Activated T-helper 17 cell treated with anti-CD3 and anti-CD28 coated beads, Interleukin-2, amount 50 U/mL, for 72 hours (primary cell): Measurements from ENCODE around the gene GHRHR. TPM values are rescaled to one million over a fixed set of nuclear protein-coding genes. Genes with fewer than 3 reads are reported as not detected.

Experiments
- ATAC-seq: fragments of 150-1000 bp; cut with Tn5 transposase; replicated peaks from 2 replicates; pipeline ENCODE4 v1.10.0; 2021; ENCODE audit warnings: mild to moderate bottlenecking, moderate library complexity
- H3K27ac Mint-ChIP-seq: one replicate; pipeline ENCODE4 v1.8.0; 2022; ENCODE audit warnings: mixed read lengths
- H3K27me3 Mint-ChIP-seq: one replicate; pipeline ENCODE4 v1.8.0; 2022; ENCODE audit warnings: mixed read lengths
- H3K36me3 Mint-ChIP-seq: one replicate; pipeline ENCODE4 v1.8.0; 2022; ENCODE audit warnings: low read depth, mild to moderate bottlenecking, mixed read lengths
- H3K4me1 Mint-ChIP-seq: one replicate; pipeline ENCODE4 v1.8.0; 2022; ENCODE audit warnings: mixed read lengths
- H3K4me3 Mint-ChIP-seq: one replicate; pipeline ENCODE4 v1.8.0; 2022; ENCODE audit warnings: mild to moderate bottlenecking, mixed read lengths
- H3K9me3 Mint-ChIP-seq: one replicate; pipeline ENCODE4 v1.8.0; 2022; ENCODE audit warnings: mixed read lengths
- total RNA-seq, 2 donors: library from RNA; stranded (reverse); gene quantifications; one replicate each; pipeline ENCODE4 v1.2.3, GENCODE V29; 2022

The GHRHR gene
- not detected for total RNA-seq

DNA sequence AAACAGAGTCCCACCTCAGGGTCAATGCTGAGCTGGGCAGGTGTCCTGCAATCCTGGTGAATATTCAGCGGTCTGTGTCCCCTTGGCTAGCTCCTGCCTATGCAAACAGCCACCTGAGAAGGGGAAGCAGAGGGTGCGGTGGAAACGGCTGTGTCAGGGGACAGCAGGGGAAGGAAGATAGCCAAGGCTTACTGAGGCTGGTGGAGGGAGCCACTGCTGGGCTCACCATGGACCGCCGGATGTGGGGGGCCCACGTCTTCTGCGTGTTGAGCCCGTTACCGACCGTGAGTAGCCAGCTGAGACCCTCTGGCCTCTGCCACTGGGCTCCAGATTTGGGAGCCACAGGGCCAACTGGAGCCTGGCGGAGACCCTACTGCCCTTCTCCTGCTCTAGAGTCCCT, at the start of gene GHRHR:
TSS of gene GHRHR (plus strand) at position 112 of the 400 bp plus-strand sequence. CDS start at position 228, 116 bp downstream.
- Mint-ChIP-seq H3K27me3 (peaks cover 16% of the 10 kb centered on the region), H3K36me3 (no peaks in the 10 kb centered on the region)

DNA sequence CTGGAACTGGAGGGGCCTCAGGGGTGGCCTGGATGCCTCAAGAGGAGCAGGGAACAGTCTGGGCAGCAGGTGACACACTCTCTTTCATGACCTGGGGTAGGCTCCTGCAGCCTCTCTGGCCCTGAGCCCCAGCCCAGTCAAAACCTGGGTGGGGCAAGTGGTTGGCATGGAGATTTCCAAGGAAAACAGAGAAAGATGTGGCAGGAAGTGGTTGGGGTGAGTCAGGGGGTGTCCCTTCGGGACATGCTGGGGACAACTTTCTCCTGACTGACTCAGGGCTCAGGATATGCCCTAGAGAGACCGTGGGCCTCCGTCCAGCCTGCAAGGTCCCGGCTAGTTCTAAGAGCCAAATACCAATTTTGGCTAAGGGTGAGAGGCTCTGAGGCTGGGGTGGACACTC, 49.2 kb upstream of the GHRHR start:
- Mint-ChIP-seq H3K27me3 (no peaks in the 10 kb centered on the region), H3K9me3 (no peaks in the 10 kb centered on the region), H3K4me1 (no peaks in the 10 kb centered on the region), H3K36me3 (no peaks in the 10 kb centered on the region), H3K27ac (peak overlapping the region; percentile 32), H3K4me3 (no peak overlapping the region)
- peak; percentile 66 for ATAC-seq

More for the DNA sequence above, at the start of gene GHRHR:
- Mint-ChIP-seq H3K4me3 (no peak within 1 kb of the TSS), H3K4me1 (peaks cover 4% of the 10 kb centered on the region), H3K9me3 (no peaks in the 10 kb centered on the region), H3K27ac (no peak within 1 kb of the TSS)
- no peak for ATAC-seq

- Mint-ChIP-seq H3K4me1 (no peaks in the 10 kb centered on the region), H3K36me3 (no peaks in the 10 kb centered on the region), H3K9me3 (no peaks in the 10 kb centered on the region), H3K4me3 (no peak overlapping the region), H3K27ac (peak overlapping the region; percentile 32), H3K27me3 (no peaks in the 10 kb centered on the region)
- ATAC-seq, result no peak
Observed at GRCh38 chr7:30915005-30915601, 48.6 kb upstream of the GHRHR start.

GRCh38 chr7:30915751-30916150, 48.0 kb upstream of the GHRHR start:
- Mint-ChIP-seq H3K27me3 (no peaks in the 10 kb centered on the region), H3K4me3 (no peak overlapping the region), H3K27ac (no peak overlapping the region), H3K4me1 (no peaks in the 10 kb centered on the region), H3K9me3 (no peaks in the 10 kb centered on the region), H3K36me3 (no peaks in the 10 kb centered on the region)
- no peak for ATAC-seq

- Mint-ChIP-seq H3K4me3 (no peak overlapping the region), H3K27ac (no peak overlapping the region), H3K4me1 (no peaks in the 10 kb centered on the region), H3K36me3 (no peaks in the 10 kb centered on the region), H3K9me3 (no peaks in the 10 kb centered on the region), H3K27me3 (no peaks in the 10 kb centered on the region)
- ATAC-seq, result no peak
Observed at GRCh38 chr7:30916255-30916654, 47.5 kb upstream of the GHRHR start.

DNA sequence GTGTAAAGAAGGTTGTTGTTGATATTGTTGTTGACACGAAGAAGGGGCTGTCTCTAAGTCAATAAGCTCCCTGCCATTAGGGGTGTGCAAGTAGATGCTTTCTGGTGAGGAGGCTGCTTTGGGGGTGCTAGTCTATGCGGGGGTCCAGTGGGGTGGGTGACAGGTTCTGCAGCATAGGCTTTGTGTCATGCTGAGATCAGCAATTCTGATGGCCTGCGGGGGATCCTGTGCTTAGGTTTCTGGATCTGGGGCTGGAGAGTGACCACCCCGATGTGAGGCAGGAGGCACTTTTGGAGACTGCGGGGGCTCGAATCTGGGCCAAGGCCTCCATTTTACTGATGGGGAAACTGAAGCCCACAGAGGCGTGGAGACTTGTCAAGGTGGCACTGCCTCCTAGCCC, 47.0 kb upstream of the GHRHR start:
- Mint-ChIP-seq H3K4me3 (no peak overlapping the region), H3K36me3 (no peaks in the 10 kb centered on the region), H3K27ac (no peak overlapping the region), H3K9me3 (no peaks in the 10 kb centered on the region), H3K27me3 (no peaks in the 10 kb centered on the region), H3K4me1 (no peaks in the 10 kb centered on the region)
- no peak for ATAC-seq

GRCh38 chr7:30917216-30917893, 46.4 kb upstream of the GHRHR start:
- H3K27me3 Mint-ChIP-seq, result no peaks in the 10 kb centered on the region
- H3K4me3 Mint-ChIP-seq, result no peak overlapping the region
- ATAC-seq, result no peak

GRCh38 chr7:30918676-30919075, 45.1 kb upstream of the GHRHR start:
- Mint-ChIP-seq H3K4me3 (no peak overlapping the region), H3K27me3 (no peaks in the 10 kb centered on the region), H3K27ac (no peak overlapping the region), H3K4me1 (no peaks in the 10 kb centered on the region), H3K36me3 (no peaks in the 10 kb centered on the region), H3K9me3 (no peaks in the 10 kb centered on the region)
- ATAC-seq, result no peak

More at GRCh38 chr7:30917216-30917893, 46.4 kb upstream of the GHRHR start:
- H3K4me1 Mint-ChIP-seq, result no peaks in the 10 kb centered on the region
- H3K36me3 Mint-ChIP-seq, result no peaks in the 10 kb centered on the region
- no peak overlapping the region for H3K27ac Mint-ChIP-seq
- H3K9me3 Mint-ChIP-seq, result no peaks in the 10 kb centered on the region

GRCh38 chr7:30920021-30920583, 43.7 kb upstream of the GHRHR start:
- no peak for ATAC-seq
- no peak overlapping the region for H3K27ac Mint-ChIP-seq
- H3K4me3 Mint-ChIP-seq, result no peak overlapping the region
- no peaks in the 10 kb centered on the region for H3K4me1 Mint-ChIP-seq
- no peaks in the 10 kb centered on the region for H3K36me3 Mint-ChIP-seq
- H3K27me3 Mint-ChIP-seq, result no peaks in the 10 kb centered on the region
- no peaks in the 10 kb centered on the region for H3K9me3 Mint-ChIP-seq

GRCh38 chr7:30920584-30921539, 42.9 kb upstream of the GHRHR start:
- Mint-ChIP-seq H3K27me3 (no peaks in the 10 kb centered on the region), H3K36me3 (no peaks in the 10 kb centered on the region), H3K27ac (no peak overlapping the region), H3K4me3 (no peak overlapping the region), H3K9me3 (no peaks in the 10 kb centered on the region), H3K4me1 (no peaks in the 10 kb centered on the region)
- ATAC-seq, result no peak

- no peaks in the 10 kb centered on the region for H3K36me3 Mint-ChIP-seq
- no peak overlapping the region for H3K4me3 Mint-ChIP-seq
- no peaks in the 10 kb centered on the region for H3K9me3 Mint-ChIP-seq
- H3K27ac Mint-ChIP-seq, result no peak overlapping the region
- no peak for ATAC-seq
- no peaks in the 10 kb centered on the region for H3K4me1 Mint-ChIP-seq
- H3K27me3 Mint-ChIP-seq, result no peaks in the 10 kb centered on the region
Observed at GRCh38 chr7:30921540-30922401, 42.0 kb upstream of the GHRHR start.

DNA sequence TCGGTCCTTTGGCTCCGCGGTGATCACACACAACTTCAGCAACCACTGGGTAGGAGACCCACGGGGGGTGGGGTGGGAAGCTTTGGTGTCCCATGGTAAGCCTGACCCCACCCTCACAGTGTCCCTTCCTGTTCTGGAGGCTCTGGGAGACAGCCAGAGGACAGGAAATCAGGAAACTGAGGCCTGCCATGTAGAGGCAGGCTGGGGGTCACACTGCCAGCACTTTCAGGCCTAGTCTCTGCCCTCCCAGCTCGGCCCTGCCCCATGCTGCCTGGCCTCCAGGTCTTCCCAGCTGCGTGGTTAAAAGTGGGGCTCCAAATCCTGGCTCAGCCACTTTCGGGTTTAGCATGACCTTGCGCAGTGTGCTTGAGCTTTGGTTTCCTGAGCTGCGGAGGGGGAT, 41.2 kb upstream of the GHRHR start:
- no peak overlapping the region for H3K27ac Mint-ChIP-seq
- H3K36me3 Mint-ChIP-seq, result no peaks in the 10 kb centered on the region
- no peak overlapping the region for H3K4me3 Mint-ChIP-seq
- no peaks in the 10 kb centered on the region for H3K9me3 Mint-ChIP-seq
- no peaks in the 10 kb centered on the region for H3K27me3 Mint-ChIP-seq
- no peak for ATAC-seq
- H3K4me1 Mint-ChIP-seq, result no peaks in the 10 kb centered on the region

GRCh38 chr7:30923009-30923773, 40.6 kb upstream of the GHRHR start:
- Mint-ChIP-seq H3K4me1 (no peaks in the 10 kb centered on the region), H3K36me3 (no peaks in the 10 kb centered on the region), H3K27me3 (no peaks in the 10 kb centered on the region), H3K4me3 (no peak overlapping the region), H3K27ac (no peak overlapping the region), H3K9me3 (no peaks in the 10 kb centered on the region)
- ATAC-seq, result no peak
